Stimulated activated CD8-positive, alpha-beta memory T cell treated with anti-CD3 and anti-CD28 coated beads, Interleukin-12 subunit alpha, Interleukin-12 subunit beta, amount 100 ng/mL, for 24 hours (primary cell): Measurements from ENCODE around the gene MYBPC2.

Experiments
- DNase-seq: peaks from one replicate; pipeline ENCODE4 v3.0.0-alpha.2; 2020; ENCODE audit errors: extremely low read depth

Gene MYBPC2

DNA sequence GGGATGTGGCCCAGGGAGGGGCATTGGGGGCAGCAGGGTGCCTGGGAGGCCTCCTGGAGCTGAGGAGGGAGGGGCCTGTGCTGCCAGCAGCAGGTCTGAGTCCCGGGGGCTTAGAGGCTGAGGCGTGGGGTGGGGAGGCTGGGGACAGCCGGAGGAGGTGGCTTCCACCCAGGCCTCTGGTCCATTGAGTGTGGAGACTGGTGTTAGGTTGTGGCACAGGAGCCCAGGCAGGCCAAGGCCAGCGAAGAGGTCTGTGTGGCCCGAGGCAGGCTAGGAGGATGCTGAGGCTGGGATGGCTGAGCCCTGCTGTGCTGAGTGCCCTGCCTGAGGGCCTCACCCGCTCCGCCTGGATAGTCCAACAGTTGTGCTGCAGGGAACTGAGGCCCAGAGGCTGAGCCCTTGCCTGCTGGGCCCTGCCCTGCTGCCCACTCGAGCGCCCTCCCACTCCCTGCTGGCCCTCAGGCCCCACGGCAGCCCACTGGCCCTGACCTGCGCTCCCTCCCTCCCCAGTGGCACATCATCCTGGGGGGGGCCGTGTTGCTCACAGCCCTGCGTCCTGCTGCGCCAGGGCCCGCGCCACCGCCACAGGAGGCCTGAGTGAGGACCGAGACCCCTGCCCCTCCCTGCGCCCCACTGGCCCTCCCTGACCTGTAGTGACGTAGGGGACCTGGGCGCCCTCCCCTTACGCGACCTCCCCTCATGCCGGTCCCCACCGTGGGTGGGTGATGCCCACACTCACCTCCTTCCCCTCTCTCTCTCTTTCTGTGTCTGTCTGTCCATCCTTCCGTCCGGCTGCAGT, 48.9 kb downstream of the MYBPC2 start:
- DNase-seq, result no peak

DNA sequence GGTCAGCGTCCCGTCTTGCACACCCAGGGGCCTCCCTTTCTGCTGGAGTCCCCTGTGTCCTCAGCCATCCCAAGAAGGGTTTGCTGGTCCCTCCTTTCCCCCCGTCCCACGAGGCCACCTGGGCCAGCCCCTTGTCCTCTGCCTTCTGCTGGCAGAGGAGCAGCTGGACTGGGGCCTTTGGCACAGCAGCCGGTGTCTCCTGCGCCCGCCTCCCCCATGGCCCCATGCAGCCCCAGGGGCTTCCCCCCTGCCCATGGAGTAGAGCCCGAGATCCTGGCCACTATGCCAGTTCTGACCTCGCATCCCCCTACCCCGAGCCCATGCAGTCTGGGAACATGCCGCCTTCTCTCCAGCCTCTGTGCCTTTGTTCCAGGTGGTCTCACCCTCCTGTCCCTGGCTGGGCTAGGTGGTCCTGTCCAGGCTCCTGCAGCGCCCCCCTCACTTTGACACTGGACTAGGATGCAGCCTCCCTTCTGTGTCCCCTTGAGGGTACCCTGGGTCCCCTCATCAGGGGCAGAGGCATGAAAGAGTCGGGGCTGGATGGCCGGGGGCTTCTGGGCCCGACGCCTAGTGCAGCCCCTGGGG, 49.7 kb downstream of the MYBPC2 start:
- no peak for DNase-seq

GRCh38 chr19:50482916-50483315, 50.2 kb downstream of the MYBPC2 start:
- no peak for DNase-seq

DNA sequence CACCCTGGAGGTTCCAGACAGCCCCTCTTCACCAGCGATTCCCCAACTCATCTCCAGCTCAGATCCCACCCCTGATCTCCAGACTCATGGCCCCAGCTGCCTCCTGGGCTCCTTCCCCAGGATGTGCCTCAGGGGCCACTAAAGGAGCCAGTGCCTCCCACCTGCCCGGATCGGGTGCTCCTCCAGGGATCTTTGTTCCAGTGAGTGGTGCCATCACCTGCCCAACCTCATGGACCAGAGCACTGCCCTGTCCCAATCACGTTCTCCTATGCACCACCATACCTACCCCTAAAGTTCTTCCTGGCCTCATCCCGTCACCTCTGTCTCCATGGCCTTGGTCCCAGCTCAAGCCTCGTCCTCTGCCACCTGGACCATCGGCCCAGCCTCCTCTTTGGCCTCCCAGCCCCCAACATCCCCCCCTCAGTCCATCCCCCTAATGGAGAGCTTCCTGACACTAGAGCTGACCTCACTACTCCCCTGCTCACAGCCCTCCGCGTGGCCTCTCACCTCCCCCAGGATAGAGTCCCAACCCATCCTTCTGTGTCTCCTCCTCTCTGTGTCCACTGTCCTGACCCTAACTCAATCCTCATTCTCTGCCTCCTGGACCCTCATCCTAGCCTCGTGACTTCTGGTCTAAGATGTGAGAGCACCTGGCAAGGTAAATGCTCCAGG, 52.7 kb downstream of the MYBPC2 start:
- DNase-seq, result no peak

DNA sequence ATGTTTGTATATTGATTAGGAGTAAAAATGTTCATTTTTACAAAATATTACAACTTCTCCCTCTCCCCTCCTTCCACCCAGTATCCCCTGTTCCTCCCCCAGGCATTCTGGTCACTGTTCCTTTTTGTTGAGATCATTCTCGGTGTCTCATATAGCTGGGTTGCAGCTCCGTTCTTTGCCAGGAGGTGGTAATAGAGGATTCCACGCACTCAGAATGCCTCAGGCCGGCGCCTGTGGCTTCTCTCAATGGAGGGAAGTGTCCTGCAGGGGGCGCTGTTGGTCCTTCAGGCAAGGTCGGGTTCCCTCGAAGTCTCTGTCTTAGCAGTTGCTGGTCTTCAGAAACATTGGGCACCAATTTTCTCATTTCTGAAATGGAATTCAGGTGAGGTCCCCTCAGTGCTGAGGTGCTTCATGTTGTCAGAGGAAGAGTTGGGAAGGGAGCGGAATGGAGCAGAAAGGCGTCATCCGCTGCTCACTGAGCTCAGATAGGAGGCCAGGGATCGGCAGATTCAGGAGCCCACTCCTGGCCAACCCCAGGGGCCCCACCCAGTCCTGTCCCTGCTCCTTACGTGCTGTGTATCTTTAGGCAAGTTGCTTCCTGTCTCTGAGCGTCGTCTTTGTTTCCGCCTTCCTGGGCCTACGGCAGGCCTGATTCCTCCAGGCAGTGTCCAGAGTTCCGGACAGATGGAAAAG, 54.3 kb downstream of the MYBPC2 start:
- peak; percentile 47 for DNase-seq

GRCh38 chr19:50488389-50489194, 55.9 kb downstream of the MYBPC2 start:
- no peak for DNase-seq

- no peak for DNase-seq
Observed at GRCh38 chr19:50489461-50490011, 56.8 kb downstream of the MYBPC2 start.

- DNase-seq, result no peak
Observed at GRCh38 chr19:50490411-50490811, 57.7 kb downstream of the MYBPC2 start.

GRCh38 chr19:50490991-50491472, 58.3 kb downstream of the MYBPC2 start:
- DNase-seq, result no peak

- DNase-seq, result no peak
Observed at GRCh38 chr19:50492303-50493052, 59.8 kb downstream of the MYBPC2 start.

DNA sequence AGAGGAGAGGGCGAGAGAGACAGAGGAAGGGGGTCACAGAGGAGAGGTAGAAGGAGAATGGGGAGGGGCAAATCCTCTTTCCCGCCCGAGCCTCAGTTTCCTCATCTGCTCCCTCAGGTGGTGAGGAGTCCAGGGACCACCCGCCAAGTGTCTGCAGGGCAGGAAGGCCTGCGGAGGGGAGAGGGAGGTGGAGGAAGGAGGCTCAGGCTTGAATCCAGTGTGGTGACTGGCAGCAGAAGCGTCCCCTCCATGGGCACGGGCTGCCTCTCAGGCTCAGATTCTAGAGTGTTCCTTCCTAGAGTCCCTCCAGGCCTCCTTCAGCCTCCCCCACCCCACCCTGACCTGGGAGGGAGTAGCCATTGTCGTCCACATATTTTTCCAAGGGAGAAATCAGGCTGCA, 60.5 kb downstream of the MYBPC2 start:
- DNase-seq, result no peak

- DNase-seq, result no peak
Observed at GRCh38 chr19:50494186-50495019, 61.7 kb downstream of the MYBPC2 start.

- no peak for DNase-seq
Observed at GRCh38 chr19:50495020-50495531, 62.4 kb downstream of the MYBPC2 start.

DNA sequence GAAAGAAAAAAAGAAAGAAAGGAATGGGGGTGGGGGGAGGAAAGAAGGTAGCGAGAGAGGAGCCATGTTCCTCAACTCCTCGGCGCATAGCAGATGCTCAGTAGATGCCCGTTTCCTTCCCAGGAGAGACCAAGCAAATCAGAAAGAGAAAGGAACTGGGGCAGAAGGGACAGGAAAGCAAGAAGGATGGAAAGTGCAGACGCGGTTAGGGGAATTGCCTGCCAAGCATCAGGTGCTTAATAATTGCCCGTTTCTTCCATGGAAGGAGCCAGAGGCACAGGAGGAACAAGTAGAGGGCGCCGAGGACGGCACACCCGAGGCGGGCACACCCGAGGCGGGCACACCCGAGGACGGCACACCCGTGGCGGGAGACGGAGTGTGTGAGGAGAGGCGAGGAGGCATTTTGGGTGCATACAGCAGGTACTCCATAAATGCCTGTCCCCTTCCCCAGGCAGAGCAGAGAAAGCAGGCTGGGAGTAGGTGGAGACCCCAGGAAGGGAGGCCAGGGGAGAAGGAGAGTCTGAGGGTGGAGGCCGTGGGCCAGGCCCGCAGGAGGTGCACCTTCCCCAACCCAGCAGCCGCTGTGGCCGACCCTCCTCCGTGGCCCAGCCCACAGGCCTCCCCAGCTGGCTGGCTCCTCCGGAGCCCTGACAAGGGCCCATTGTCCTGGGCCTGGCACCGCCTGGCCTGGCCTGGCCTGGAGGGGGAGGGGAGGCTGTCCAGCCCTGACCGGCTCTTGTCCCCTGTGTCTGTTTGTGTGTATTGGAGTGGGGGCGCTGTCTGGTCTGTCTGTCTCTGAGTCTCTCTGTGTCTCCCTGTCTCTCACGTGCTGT, 63.7 kb downstream of the MYBPC2 start:
- DNase-seq, result no peak

- no peak for DNase-seq
Observed at GRCh38 chr19:50497022-50497405, 64.3 kb downstream of the MYBPC2 start.

DNA sequence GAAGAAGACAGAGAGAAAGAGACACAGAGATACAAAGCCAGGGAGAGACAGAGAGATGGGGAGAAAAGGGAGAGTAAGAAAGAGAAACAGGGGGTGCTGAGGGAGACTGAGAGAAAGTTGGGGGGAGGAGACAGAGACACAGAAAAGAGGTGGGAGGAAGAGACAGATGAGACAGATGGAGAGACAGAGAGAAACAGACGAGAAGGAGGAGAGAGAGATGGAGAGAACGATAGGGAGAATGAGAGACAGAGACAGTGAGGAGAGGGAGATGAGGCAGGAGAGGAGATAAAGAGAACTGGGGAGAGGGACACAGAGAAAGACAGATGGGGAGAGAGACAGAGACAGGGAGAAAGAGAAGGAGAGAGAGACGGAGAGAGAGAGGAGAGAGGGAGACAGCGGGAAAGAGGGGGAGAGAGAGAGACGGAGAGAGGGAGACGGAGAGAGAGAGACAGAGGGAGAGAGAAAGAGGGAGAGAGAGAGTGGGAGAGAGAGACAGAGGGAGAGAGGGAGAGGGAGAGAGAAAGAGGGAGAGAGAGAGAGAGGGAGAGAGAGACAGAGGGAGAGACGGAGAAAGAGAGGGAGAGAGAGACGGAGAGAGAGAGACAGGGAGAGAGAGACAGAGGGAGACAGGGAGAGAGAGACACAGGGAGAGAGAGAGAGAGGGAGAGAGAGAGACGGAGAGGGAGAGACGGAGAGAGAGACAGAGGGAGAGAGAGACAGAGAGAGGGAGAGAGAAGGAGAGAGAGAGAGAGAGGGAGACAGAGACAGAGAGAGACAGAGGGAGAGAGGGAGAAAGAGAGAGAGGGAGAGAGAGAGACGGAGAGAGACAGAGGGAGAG, 65.7 kb downstream of the MYBPC2 start:
- DNase-seq, result no peak

GRCh38 chr19:50500060-50500752, 67.5 kb downstream of the MYBPC2 start:
- no peak for DNase-seq
